ENCODE results near the gene VWA7. TPM values are rescaled to one million over a fixed set of nuclear protein-coding genes. Genes with fewer than 3 reads are reported as not detected.

The VWA7 gene
- total RNA-seq, 1 experiment from 2014 or later: 0.78 TPM

- DNase-seq (ENCODE audit: low spot score): no peak
- in situ Hi-C loops (cut with HindIII; ENCODE audit: low sequenced_read_pairs): no loop called here
Measured at GRCh38 chr6:31780507-31781243, 3.5 kb upstream of the VWA7 start.

GRCh38 chr6:31779908-31780307, 2.8 kb upstream of the VWA7 start:
- DNase-seq (ENCODE audit: low spot score): no peak
- in situ Hi-C loops (cut with HindIII; ENCODE audit: low sequenced_read_pairs): no loop called here

GRCh38 chr6:31778999-31779885, 2.1 kb upstream of the VWA7 start:
- DNase-seq (ENCODE audit: low spot score): no peak
- in situ Hi-C loops (cut with HindIII; ENCODE audit: low sequenced_read_pairs): no loop called here

- in situ Hi-C loops (cut with HindIII; ENCODE audit: low sequenced_read_pairs): no loop called here
- no peak for DNase-seq (ENCODE audit: low spot score)
Measured at GRCh38 chr6:31778193-31778592, 1.1 kb upstream of the VWA7 start.

- no peak for DNase-seq (ENCODE audit: low spot score)
- in situ Hi-C loops (cut with HindIII; ENCODE audit: low sequenced_read_pairs): no loop called here
Measured at GRCh38 chr6:31777667-31778050, 531 bp upstream of the VWA7 start.

GRCh38 chr6:31776485-31776988, 591 bp downstream of the VWA7 start:
- DNase-seq (ENCODE audit: low spot score): peak; percentile 44
- in situ Hi-C loops (cut with HindIII; ENCODE audit: low sequenced_read_pairs): no loop called here

GRCh38 chr6:31775633-31776484, 1.3 kb downstream of the VWA7 start:
- DNase-seq (ENCODE audit: low spot score): peak; percentile 28
- in situ Hi-C loops (cut with HindIII; ENCODE audit: low sequenced_read_pairs): no loop called here

- in situ Hi-C loops (cut with HindIII; ENCODE audit: low sequenced_read_pairs): no loop called here
- no peak for DNase-seq (ENCODE audit: low spot score)
Measured at GRCh38 chr6:31775184-31775583, 1.9 kb downstream of the VWA7 start.

- in situ Hi-C loops (cut with HindIII; ENCODE audit: low sequenced_read_pairs): no loop called here
- no peak for DNase-seq (ENCODE audit: low spot score)
Measured at GRCh38 chr6:31771992-31772358, 5.2 kb downstream of the VWA7 start.

GRCh38 chr6:31770860-31771259, 6.3 kb downstream of the VWA7 start:
- DNase-seq (ENCODE audit: low spot score): no peak
- in situ Hi-C loops (cut with HindIII; ENCODE audit: low sequenced_read_pairs): no loop called here

- DNase-seq (ENCODE audit: low spot score): peak; percentile 29
- in situ Hi-C loops (cut with HindIII; ENCODE audit: low sequenced_read_pairs): no loop called here
Measured at GRCh38 chr6:31769684-31770371, 7.3 kb downstream of the VWA7 start.

- in situ Hi-C loops (cut with HindIII; ENCODE audit: low sequenced_read_pairs): no loop called here
- DNase-seq (ENCODE audit: low spot score): no peak
Measured at GRCh38 chr6:31768363-31769257, 8.5 kb downstream of the VWA7 start.

- DNase-seq (ENCODE audit: low spot score): no peak
- in situ Hi-C loops (cut with HindIII; ENCODE audit: low sequenced_read_pairs): no loop called here
Measured at GRCh38 chr6:31767096-31767645, 10.0 kb downstream of the VWA7 start.

GRCh38 chr6:31765910-31766794, 11.0 kb downstream of the VWA7 start:
- in situ Hi-C loops (cut with HindIII; ENCODE audit: low sequenced_read_pairs): no loop called here
- DNase-seq (ENCODE audit: low spot score): no peak

GRCh38 chr6:31765559-31765909, 11.6 kb downstream of the VWA7 start:
- DNase-seq (ENCODE audit: low spot score): no peak
- in situ Hi-C loops (cut with HindIII; ENCODE audit: low sequenced_read_pairs): no loop called here

GRCh38 chr6:31764198-31764597, 12.9 kb downstream of the VWA7 start:
- in situ Hi-C loops (cut with HindIII; ENCODE audit: low sequenced_read_pairs): no loop called here
- no peak for DNase-seq (ENCODE audit: low spot score)

GRCh38 chr6:31763619-31763940, 13.5 kb downstream of the VWA7 start:
- DNase-seq (ENCODE audit: low spot score): peak; percentile 53
- in situ Hi-C loops (cut with HindIII; ENCODE audit: low sequenced_read_pairs): no loop called here
